ENCODE data around the gene PLPPR1.

The PLPPR1 gene

GRCh38 chr9:101369884-101370531 is 341.5 kb downstream of the PLPPR1 start:
- ChIA-PET CTCF (interaction anchor here (10.1 kb wide), 1 partner anchor 18 kb away, joined by 77 read pairs; no protein-coding TSS in a partner anchor), POLR2A (no interaction called here)
- H3K4me3 ChIP-seq (ENCODE audit: low read depth, low read length) = no peak overlapping the region
- no peak for DNase-seq (ENCODE audit: low read depth, low spot score)
- TF ChIP-seq CTCF (IDR thresholded peaks at IDR 0.05; ENCODE audit: insufficient read depth, low read length, missing control alignments) = no peak

GRCh38 chr9:101371813-101372212 is 343.3 kb downstream of the PLPPR1 start:
- ChIA-PET CTCF (interaction anchor here (10.1 kb wide), 1 partner anchor 16 kb away, joined by 77 read pairs; no protein-coding TSS in a partner anchor), POLR2A (no interaction called here)
- DNase-seq (ENCODE audit: low read depth, low spot score) = no peak
- H3K4me3 ChIP-seq (ENCODE audit: low read depth, low read length) = no peak overlapping the region
- no peak for TF ChIP-seq CTCF (IDR thresholded peaks at IDR 0.05; ENCODE audit: insufficient read depth, low read length, missing control alignments)

GRCh38 chr9:101372327-101373118 is 344.0 kb downstream of the PLPPR1 start:
- no peak for TF ChIP-seq CTCF (IDR thresholded peaks at IDR 0.05; ENCODE audit: insufficient read depth, low read length, missing control alignments)
- CTCF ChIA-PET = interaction anchor here (1.2 to 10.1 kb wide), 3 partner anchors 9 to 19 kb away, joined by 3 to 77 read pairs (median 4); no protein-coding TSS in a partner anchor
- POLR2A ChIA-PET = no interaction called here
- no peak overlapping the region for H3K4me3 ChIP-seq (ENCODE audit: low read depth, low read length)
- DNase-seq (ENCODE audit: low read depth, low spot score) = no peak

All from AG04449 (cell line).